AG10803 (cell line): Measurements from ENCODE around the gene PBX3.
"Not testable (repeated sequence)": the region's sequence is repeated elsewhere in the genome, so short reads cannot be mapped to it uniquely, and the experiment has no call there.

Experiments used
- DNase-seq: peaks from one replicate; pipeline ENCODE4 v3.0.0; 2010; ENCODE audit warnings: low read depth
- H3K4me3 ChIP-seq: 2 replicates; pipeline ENCODE4 v1.5.1; 2011; ENCODE audit warnings: mild to moderate bottlenecking, low read length, control low read depth
- TF ChIP-seq, protein P1 (sequence below): conservative IDR thresholded peaks from 2 replicates; pipeline ENCODE4 v1.5.1; 2011; ENCODE audit warnings: mild to moderate bottlenecking, low read length, control low read depth, inconsistent platforms

Gene PBX3

DNA sequence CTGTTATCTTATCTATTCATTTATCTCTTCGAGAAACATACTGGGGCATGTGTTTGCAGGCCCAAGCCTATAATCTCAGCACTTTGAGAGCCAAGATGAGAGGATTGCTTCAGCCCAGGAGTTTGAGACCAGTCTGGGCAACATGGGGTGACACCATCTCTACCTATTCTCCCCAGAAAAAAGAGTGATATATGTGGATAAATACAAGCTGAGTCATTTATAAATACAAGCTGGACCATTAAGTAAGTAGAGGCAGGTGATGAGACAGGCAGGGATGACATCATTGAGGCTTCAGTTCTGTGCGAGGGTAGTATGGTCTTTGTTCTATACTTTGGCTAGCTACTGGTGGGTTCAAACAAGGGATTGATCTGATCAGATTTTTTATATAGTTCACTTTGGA, 25.6 kb downstream of the PBX3 start:
- H3K4me3 ChIP-seq = no peak overlapping the region
- no peak for DNase-seq
- TF ChIP-seq, protein P1, sequence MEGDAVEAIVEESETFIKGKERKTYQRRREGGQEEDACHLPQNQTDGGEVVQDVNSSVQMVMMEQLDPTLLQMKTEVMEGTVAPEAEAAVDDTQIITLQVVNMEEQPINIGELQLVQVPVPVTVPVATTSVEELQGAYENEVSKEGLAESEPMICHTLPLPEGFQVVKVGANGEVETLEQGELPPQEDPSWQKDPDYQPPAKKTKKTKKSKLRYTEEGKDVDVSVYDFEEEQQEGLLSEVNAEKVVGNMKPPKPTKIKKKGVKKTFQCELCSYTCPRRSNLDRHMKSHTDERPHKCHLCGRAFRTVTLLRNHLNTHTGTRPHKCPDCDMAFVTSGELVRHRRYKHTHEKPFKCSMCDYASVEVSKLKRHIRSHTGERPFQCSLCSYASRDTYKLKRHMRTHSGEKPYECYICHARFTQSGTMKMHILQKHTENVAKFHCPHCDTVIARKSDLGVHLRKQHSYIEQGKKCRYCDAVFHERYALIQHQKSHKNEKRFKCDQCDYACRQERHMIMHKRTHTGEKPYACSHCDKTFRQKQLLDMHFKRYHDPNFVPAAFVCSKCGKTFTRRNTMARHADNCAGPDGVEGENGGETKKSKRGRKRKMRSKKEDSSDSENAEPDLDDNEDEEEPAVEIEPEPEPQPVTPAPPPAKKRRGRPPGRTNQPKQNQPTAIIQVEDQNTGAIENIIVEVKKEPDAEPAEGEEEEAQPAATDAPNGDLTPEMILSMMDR = no peak

DNA sequence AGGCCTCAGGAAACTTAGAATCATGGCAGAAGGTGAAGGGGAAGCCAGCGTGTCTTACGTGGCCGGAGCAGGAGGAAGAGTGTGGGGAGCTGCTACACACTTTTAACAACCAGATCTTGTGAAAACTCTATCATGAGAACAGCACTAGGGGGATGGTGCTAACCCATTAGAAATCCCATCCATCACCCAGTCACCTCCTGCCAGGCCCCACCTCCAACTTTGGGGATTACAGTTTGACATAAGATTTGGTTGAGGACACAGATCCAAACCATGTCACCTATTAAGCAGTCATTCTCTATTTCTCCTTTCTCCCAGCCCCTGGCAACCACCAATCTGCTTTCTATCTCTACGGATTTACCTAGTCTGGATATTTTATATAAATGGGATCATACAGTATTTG, 26.9 kb downstream of the PBX3 start:
- TF ChIP-seq, protein P1 = no peak
- DNase-seq = no peak
- H3K4me3 ChIP-seq = no peak overlapping the region

DNA sequence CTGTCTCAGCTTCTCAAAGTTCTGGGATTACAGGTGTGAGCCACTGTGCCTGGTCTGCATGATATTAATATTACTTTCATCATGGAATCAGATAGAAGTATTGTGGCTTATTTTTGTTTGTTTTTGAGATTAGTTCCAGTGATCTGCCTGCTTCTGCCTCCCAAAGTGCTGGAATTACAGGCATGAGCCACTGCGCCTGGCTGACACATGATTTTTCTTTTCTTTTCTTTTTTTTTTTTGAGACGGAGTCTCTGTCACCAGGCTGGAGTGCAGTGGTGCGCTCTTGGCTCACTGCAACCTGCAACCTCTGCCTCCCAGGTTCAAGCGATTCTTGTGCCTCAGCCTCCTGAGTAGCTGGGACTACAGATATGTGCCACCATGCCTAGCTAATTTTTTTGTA, 29.6 kb downstream of the PBX3 start:
- DNase-seq, H3K4me3 ChIP-seq: not testable (repeated sequence)

DNA sequence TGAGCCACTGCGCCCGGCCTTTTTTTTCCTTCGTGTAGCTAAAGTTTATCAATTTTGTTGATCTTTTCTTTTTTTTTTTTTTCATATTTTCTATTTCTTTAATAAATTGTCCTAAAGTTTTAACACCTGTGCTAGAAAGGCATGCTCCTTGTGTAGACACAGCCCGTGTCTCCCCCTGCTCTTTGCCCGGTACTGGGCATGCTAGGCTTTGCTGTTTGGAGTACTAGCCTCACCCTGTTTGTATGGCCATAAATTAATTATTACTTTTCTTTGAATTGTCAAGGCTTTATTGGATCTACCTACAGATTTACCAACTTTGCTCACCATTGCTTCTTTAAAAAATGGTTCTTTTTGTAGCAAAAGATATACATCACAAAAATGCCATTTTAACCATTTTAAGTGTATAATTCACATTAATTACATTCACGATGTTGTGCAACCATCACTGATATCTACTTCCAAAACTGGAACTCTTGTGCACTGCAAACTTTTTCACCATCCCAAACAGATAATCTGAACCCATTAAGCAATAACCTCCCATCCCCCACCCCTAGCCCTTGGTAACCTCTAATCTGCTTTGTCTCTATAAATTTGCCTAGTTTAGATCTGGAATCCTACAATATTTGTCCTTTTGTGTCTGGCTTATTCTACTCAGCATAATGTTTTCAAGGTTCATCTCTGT, 31.5 kb downstream of the PBX3 start:
- not testable (repeated sequence) for H3K4me3 ChIP-seq, DNase-seq

DNA sequence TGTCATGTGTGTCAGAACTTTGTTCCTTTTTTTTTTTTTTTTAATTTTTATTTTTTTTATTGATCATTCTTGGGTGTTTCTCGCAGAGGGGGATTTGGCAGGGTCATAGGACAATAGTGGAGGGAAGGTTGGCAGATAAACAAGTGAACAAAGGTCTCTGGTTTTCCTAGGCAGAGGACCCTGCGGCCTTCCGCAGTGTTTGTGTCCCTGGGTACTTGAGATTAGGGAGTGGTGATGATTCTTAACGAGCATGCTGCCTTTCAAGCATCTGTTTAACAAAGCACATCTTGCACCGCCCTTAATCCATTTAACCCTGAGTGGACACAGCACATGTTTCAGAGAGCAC, 32.0 kb downstream of the PBX3 start:
- not testable (repeated sequence) for H3K4me3 ChIP-seq, DNase-seq

DNA sequence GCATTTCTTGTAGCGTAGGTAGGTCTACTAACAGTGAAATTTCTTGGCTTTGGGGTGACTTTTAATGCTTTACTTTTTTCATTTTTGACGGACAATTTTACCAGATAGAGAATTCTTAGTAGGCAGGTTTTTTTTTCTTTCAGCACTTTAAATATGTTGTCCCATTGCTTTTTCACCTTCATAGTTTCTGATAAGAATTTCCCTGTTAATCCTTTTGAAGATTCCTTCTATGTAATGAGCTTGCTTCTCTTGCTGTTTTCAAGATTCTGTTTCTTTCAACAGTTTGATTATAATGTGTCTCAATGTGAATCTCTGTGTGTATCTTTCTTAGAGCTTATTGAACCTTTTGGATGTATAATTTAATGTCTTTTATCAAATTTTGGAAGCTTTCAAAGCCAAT, 35.5 kb downstream of the PBX3 start:
- TF ChIP-seq, protein P1 = no peak
- no peak overlapping the region for H3K4me3 ChIP-seq
- DNase-seq = no peak

DNA sequence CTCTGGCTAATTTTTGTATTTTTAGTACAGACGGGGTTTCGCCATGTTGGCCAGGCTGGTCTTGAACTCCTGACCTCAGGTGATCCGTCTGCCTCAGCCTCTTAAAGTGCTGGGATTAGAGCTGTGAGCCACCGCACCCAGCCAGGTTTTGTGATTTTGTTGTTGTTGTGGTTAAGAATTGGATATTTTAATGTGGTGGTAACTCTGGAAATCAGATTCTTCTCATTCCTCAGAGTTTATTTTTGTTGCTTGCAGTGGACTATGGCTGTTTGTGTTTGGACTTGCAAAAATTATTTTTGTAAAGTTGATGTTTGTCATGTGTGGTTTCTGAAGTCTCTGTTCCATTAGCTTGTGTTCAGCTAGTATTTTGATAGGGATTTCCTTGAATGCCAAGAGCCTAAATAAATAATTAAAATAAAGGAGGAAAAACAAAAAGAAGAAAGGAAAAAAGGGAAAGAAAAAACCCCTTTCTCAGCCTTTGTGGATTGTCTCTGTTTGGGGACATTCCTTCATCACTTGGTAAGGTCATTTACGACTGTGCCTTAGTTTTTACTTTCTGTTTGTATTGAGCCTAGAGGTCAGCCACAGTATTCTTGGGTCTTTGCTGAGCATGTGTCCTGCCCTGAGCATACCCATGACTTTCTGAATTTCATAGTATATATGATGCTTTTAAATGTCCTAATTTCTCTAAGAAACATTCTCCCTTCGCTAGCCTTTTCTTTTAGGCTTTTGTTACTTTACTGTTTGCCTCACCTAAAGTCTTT, 37.3 kb downstream of the PBX3 start:
- no peak overlapping the region; the same call in 1 of the 2 replicates for H3K4me3 ChIP-seq
- TF ChIP-seq, protein P1 = no peak
- peak; percentile 85 for DNase-seq

DNA sequence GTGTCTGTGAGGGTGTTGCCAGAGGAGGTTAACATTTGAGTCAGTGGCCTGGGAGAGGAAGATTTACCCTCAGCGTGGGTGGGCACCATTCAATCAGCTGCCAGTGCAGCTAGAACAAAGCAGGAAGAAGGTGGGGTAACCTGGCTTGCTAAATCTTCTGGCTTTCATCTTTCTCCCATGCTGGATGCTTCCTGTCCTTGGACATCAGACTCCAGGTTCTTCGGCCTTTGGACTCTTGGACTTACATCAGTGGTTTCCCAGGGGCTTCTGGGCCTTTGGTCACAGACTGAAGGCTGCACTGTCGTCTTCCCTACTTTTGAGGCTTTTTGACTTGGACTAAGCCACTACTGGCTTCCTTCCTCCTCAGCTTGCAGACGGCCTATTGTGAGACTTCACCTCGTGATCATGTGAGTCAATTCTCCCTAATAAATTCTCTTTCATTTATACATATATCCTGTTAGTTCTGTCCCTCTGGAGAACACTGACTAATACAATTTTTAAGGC, 38.1 kb downstream of the PBX3 start:
- DNase-seq = no peak

More for the DNA sequence above, 38.1 kb downstream of the PBX3 start:
- TF ChIP-seq, protein P1 = no peak
- H3K4me3 ChIP-seq = no peak overlapping the region
